ENCODE data around the gene ARMH3.
"Not testable (repeated sequence)": the region's sequence is repeated elsewhere in the genome, so short reads cannot be mapped to it uniquely, and the experiment has no call there.

The ARMH3 gene

DNA sequence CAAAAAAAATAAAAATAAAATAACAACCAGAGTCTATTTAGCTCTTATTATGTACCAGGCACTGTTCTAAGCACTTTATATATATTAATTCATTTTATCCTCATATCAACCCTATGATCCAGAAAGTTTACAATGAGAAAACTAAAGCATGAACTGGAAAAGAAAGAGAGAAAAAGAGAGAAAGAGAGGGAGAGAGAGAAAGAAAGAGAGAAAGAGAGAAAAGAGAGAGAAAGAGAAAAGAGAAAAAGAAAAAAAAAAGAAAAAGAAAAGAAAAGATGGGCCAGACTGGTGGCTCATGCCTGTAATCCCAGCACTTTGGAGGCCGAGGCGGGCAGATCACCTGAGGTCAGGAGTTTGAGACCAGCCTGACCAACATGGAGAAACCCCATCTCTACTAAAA lies 9.9 kb downstream of the ARMH3 start:
- DNase-seq, result no peak

GRCh38 chr10:102045292-102045691 lies 10.7 kb downstream of the ARMH3 start:
- DNase-seq, result no peak

GRCh38 chr10:102040305-102041050 lies 15.5 kb downstream of the ARMH3 start:
- no peak for DNase-seq

- DNase-seq, result no peak
Observed at GRCh38 chr10:102038410-102038809, 17.6 kb downstream of the ARMH3 start.

- DNase-seq, result not testable (repeated sequence)
Observed at GRCh38 chr10:102035807-102036206, 20.2 kb downstream of the ARMH3 start.

DNA sequence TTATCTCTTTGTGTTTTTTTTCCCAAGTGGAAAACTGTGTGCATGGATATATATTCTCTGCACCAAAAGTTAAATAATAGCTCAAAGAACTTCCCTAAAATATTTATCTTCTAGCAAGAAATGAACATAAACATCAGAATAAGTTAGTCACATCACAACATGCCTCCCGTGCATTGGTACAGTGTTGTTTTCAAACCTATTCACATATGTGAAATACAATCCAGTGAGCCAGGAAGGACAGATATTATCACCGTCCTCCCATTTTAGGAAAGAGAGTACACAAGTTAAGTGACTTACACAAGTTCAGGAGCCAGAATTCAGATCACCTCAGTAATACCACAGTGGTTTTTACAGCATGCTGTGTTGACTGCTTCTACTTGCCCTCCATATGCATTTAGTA lies 22.2 kb downstream of the ARMH3 start:
- no peak for DNase-seq

DNA sequence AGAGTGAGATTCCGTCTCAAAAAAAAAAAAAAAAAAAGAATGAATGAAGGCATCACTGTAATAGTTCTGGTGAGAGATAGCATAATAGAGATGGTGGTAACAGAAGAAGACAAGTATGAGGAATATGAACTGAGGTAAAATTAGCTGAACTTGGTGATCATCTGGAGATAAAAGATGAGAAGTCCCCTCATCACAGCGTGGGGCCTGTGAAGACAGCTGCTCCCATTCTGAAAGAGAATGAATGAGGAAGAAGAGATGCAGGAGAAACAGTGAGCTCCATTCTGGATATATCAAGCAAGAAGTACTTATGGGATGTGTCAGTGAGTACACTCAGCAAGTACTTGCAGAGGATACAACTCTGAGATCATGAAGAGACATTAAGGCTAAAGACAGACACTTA lies 28.7 kb downstream of the ARMH3 start:
- DNase-seq, result no peak

- no peak for DNase-seq
Observed at GRCh38 chr10:102024799-102025198, 31.2 kb downstream of the ARMH3 start.

- no peak for DNase-seq
Observed at GRCh38 chr10:102020938-102021337, 35.0 kb downstream of the ARMH3 start.

DNA sequence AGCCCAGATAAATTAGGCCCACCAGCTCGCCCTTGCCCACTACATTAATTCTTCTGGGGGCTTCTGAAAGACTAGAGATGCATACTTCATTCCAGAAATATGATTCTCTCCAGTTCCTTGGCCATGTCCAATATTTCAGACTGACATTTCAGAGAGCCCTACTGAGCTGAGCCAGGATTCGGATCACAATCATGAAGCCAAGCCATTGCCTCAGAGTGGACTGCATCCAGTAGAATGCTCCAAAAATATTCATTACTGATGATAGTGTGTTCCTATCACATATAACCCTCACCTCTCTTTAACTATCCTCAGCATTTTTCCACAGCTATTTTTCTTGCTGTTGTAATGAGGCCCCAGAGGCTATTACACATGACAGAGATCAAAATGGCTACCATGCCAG lies 38.7 kb downstream of the ARMH3 start:
- no peak for DNase-seq

DNA sequence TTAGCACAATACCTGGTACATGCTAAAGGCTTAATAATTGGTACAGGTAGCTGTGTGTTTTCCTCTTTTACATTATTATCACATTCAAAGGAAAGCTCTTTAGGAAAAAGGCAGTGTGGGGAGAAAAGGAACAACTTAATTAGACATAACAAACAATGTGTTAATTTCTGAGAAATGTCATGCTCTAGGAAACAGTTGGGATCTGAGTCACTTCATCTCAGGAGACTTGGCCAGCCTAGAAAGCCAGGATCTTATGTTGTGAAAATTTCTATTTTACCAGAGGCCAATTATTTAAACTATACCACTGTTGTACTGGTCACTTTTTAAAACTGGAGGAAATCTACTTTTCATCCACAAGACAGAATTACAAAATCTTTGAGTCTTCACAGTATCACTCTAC lies 39.6 kb downstream of the ARMH3 start:
- DNase-seq, result no peak

- DNase-seq, result no peak
Observed at GRCh38 chr10:102010961-102011360, 45.0 kb downstream of the ARMH3 start.

- DNase-seq, result peak in 1 of 2 experiments; percentile 24
Observed at GRCh38 chr10:102009801-102010425, 46.1 kb downstream of the ARMH3 start.

DNA sequence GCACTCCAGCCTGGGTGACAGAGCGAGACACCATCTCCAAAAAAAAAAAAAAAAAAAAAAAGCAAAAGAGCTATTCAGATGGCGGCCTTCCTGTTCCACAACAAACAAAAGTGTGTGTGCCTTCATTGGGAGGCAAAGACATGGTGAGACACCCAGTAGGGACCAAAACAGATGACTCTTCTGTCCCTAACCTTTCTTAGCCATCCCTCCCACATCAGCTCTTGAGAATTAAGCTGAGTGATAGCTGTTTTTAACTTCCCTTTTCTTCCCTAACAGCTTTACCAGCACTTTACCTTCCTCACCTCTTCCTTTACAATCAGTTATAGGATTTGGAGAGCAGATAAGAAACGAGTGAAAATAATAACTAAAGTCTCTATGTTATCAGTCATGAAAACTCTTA lies 48.2 kb downstream of the ARMH3 start:
- no peak for DNase-seq

- not testable (repeated sequence) for DNase-seq
Observed at GRCh38 chr10:102007031-102007430, 48.9 kb downstream of the ARMH3 start.

GRCh38 chr10:102004376-102004775 lies 51.6 kb downstream of the ARMH3 start:
- no peak for DNase-seq

DNA sequence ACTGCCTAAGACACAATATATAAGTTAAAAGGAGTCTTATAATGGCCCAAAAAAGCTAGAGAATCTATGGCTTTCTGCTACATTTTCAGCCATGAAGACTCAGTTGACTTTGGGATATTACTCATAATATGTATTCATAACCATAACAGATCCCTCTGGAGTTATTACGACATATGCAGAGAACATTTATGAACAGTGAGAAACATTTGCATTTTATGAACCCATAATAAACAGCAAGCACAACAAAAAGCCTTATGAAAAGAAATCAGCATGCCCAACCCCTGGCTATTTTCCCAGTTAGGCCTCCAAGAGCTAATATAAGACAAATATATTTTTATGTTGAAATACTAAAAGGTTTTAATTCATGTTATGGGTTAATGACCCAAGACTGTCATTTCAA lies 52.4 kb downstream of the ARMH3 start:
- no peak for DNase-seq

DNA sequence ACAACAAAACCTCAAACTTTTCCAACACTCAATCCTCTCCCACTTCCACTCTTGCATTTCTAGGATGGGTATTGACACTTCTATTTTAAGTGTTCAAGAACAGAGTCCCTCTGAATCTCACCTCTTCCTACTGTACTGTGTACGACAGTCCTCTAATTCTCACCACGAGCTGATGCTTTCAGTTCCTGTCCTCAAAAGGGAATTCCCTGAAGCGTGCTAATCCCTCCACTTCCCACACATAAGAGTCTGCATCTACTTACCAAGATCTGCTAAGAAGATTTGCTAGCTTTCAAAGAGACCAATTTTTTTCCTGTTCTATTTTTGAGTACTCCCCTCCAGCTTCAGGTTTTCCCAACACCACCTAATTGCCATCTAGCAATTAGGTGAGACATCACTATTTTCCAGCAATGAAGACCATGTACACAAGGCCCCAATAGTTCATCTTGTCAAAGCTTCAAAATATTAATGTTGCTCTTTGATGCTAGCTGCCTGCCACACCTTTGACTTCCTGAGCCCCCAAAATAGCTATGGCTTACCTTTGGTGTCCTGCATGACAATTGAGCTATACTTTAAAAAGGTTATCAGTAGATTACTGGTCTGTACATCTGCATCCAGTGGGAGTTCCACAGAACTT lies 54.4 kb downstream of the ARMH3 start:
- no peak for DNase-seq

GRCh38 chr10:101997803-101998202 lies 58.2 kb downstream of the ARMH3 start:
- DNase-seq, result no peak

DNA sequence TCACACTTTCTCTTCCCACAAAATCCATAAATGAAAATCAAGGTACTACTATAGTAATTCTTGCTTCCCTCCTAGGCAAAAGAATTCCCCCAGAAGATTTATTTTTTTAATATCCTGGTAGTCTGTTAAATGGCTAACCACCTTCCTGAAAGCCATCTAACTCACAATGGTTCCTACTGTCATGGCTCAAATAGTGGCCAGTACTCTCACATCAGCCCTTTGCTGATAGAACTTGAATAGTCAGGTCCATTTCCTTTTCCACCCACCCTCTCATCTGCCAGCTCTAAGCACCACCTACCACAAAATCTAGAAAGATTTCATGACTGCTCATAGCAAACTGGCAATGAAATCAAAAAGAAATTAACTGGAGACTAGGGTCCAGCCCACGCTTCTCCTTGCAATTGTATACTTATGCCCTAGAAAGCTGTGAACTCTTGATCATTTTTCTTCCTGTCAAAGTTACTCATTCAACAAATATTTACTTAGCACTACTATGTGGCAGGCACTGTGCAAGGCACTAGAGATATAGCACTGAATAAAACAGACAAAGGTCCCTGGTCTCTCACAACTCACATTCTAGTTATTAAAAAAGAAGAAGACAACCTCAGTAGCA lies 60.4 kb downstream of the ARMH3 start:
- DNase-seq, result no peak

GRCh38 chr10:101993651-101994200 lies 62.2 kb downstream of the ARMH3 start:
- DNase-seq, result no peak

DNA sequence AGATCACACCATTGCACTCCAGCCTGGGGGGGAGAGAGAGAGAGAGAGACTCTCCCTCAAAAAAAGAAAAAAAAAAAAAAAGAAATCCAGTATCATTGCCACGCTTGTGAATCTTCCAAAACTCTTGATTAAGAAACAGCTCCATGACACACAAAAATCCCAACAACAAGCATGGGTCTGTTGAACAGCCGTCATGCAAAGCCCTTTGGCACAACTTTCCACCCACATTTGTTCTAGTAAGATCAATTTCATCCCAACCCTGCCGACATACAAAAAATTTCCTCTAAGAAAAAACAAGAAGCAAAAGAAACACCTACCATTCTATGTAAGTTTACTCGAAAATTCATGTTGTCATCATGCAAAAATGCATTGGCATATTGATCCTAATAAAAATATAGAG lies 62.8 kb downstream of the ARMH3 start:
- no peak for DNase-seq

- DNase-seq, result no peak
Observed at GRCh38 chr10:101987136-101987535, 68.8 kb downstream of the ARMH3 start.

DNA sequence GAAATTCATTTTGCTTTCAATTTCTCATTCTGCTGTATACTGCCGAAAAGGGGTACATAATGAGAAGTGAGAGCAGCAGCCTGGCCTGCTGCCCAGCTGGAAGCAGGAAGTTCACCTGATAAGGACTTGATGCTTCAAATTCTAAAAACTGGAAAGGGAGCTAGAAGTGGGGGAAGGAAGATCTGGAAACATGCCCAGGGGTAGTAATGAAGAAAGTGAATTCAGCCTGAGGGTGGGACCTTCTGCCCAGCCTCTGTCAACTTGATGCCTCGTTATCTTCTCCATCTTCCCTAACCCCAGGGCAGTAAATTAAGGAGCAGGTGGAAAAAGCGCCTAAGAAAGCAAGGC lies 69.4 kb downstream of the ARMH3 start:
- DNase-seq, result no peak
